Sigmoid colon (tissue), 7 donors: ENCODE measurements around the gene MIER3. TPM values are rescaled to one million over a fixed set of nuclear protein-coding genes. Genes with fewer than 3 reads are reported as not detected.

Source experiments
- DNase-seq: peaks from one replicate; pipeline ENCODE4 v3.0.0-alpha.2; 2019
- H3K27ac ChIP-seq, 4 donors: fragments of 200-600 bp; sonication (generic); one replicate each; pipeline ENCODE4 v1.5.1; 2016 to 2019; ENCODE audit warnings: mild to moderate bottlenecking in 1 of 4
- H3K27me3 ChIP-seq, 3 donors: fragments of 200-600 bp; sonication (generic); one replicate each; pipeline ENCODE4 v1.5.1; 2019; ENCODE audit warnings: mild to moderate bottlenecking in 1 of 3
- H3K36me3 ChIP-seq, 4 donors: fragments of 200-600 bp; sonication (generic); one replicate each; pipeline ENCODE4 v1.5.1; 2016 to 2019
- H3K4me1 ChIP-seq, 4 donors: fragments of 200-600 bp; sonication (generic); one replicate each; pipeline ENCODE4 v1.5.1; 2017 to 2019
- H3K4me3 ChIP-seq, 4 donors: fragments of 200-600 bp; sonication (generic); one replicate each; pipeline ENCODE4 v1.5.1; 2017 to 2019; ENCODE audit warnings: mild to moderate bottlenecking in 2 of 4, moderate library complexity in 1 of 4
- H3K9me3 ChIP-seq, 4 donors: fragments of 200-600 bp in 3 of 4; sonication (generic) in 3 of 4; one replicate each; pipeline versions ENCODE4 v1.5.1 to v1.6.1; 2013 to 2019
- CTCF ChIP-seq, 4 experiments: fragments of 450-650 bp in 3 of 4; fragments of 200-600 bp in 1 of 4; IDR thresholded peaks; one replicate each; pipeline ENCODE4 v1.5.1; 2016 to 2019; ENCODE audit warnings: antibody characterized with exemption in 4 of 4, mild to moderate bottlenecking in 3 of 4, moderate library complexity in 2 of 4
- EP300 ChIP-seq, 4 donors: sonication (generic); formaldehyde crosslinking; IDR thresholded peaks; one replicate each; pipeline ENCODE4 v1.6.1; 2017; ENCODE audit warnings: antibody characterized with exemption in 4 of 4
- POLR2A ChIP-seq, 2 donors: fragments of 450-650 bp; IDR thresholded peaks; one replicate each; pipeline ENCODE4 v1.6.1; 2016; ENCODE audit warnings: antibody characterized with exemption in 2 of 2, mild to moderate bottlenecking in 2 of 2, moderate library complexity in 2 of 2
- POLR2AphosphoS5 ChIP-seq, 4 donors: sonication (generic); formaldehyde crosslinking; IDR thresholded peaks; one replicate each; pipeline ENCODE4 v1.6.1; 2017; ENCODE audit warnings: antibody characterized with exemption in 4 of 4
- WGBS, 2 donors: extraction: QIAGEN DNeasy Blood & Tissue Kit; methylation state at CpG; one replicate each; pipeline ENCODE4 v1.1.7; 2013; 5-methylcytosine and 5-hydroxymethylcytosine counted together
- intact Hi-C: fragments of 100-400 bp; cut with DNase I; formaldehyde crosslinking; loops from one replicate; pipeline ENCODE4 v1.15.1; 2023
- polyA plus RNA-seq, 3 donors: library from polyadenylated mRNA; stranded (reverse); fragments of 200-250 nt; gene quantifications; one replicate each; pipeline ENCODE4 v1.2.3, GENCODE V29; 2013
- total RNA-seq, 4 donors: library from RNA; depleted of rRNA; stranded (reverse); fragments of >200 nt; gene quantifications; one replicate each; pipeline ENCODE4 v1.1.0, GENCODE V29; 2016
- donor health status: healthy with polysubstance abuse.
- donor health status: Bipolar disorder and iron deficiency.
- donor health status: healthy.

The MIER3 gene
- total and polyA plus RNA-seq, 7 donors: 12.5 to 68.9 (median 27.3) TPM

DNA sequence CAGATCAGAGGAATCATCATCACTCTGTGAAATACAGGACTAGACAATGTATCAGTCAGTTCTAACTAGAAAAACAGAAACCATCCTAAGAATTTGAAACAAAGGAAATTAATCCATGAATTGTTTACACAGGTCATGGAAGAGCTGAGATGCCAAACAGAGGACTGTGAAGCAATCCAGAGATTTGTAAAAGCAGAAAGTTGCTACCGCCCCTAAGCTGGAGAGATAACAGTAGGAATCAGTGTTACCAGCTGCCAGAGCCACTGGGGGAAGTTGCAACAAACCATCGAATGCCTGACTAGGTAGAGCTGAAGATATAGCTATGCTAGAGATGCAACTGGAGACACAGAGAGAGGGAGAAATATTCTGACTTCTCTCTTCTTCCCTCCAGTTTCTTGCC, 10.4 kb upstream of the MIER3 start:
- Histone ChIP-seq H3K4me3 (no peak overlapping the region), H3K27ac (no peak overlapping the region), H3K27me3 (no peaks in the 10 kb centered on the region), H3K9me3 (no peaks in the 10 kb centered on the region), H3K36me3 (no peaks in the 10 kb centered on the region), H3K4me1 (no peaks in the 10 kb centered on the region)
- WGBS, 2 donors: 21 to 53% methylated on average over 2 of the region's 2 CpGs
- no peak for DNase-seq
- intact Hi-C loops: no loop called here
- TF ChIP-seq EP300 (IDR thresholded peaks at IDR 0.05) (no peak), POLR2A (IDR thresholded peaks at IDR 0.05) (no peak), POLR2AphosphoS5 (IDR thresholded peaks at IDR 0.05) (no peak)

DNA sequence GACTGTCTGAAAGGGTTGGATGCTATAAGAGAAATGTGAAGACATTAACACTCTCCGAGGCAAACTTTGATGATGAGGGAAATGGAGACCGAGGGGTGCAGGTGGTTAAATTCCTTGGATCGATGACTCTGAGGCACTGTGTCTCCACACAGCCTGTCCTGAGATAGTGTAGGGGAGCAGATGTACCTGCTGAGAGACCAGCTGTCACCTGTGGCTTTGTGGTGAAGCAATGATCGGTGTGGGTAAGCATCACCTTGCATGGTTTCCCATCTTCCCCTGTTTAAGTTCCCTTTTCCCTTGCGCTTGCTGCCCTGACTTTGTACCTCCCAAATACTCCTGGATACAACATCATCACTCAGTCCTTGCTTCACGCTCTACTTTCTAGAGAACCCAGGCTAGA, 9.8 kb upstream of the MIER3 start:
- DNase-seq: no peak
- intact Hi-C loops: no loop called here
- H3K27ac ChIP-seq: no peak overlapping the region

DNA sequence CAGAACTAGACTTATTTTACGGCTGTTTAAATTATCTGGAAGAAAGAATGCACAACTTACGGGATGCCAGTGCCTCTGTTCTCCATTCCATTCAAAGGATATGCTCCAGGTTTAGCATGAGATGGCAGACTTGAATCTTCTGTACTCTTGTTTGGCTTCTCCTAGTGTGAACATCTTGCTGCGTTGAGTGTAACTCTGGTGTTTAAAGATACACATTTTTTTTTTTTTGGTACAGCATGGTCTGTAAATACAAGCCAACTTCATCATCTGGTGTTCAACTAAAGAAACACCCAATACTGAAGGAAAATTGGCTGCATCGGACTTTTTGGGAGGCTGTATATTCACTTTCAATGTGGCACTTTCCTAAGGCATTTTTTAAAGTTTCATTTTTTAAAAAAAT, 7.4 kb upstream of the MIER3 start:
- no peak overlapping the region for H3K4me3 ChIP-seq
- H3K4me1 ChIP-seq: no peaks in the 10 kb centered on the region
- H3K27me3 ChIP-seq: no peaks in the 10 kb centered on the region
- no peak for DNase-seq
- intact Hi-C loops: no loop called here
- TF ChIP-seq CTCF (IDR thresholded peaks at IDR 0.05): no peak
- TF ChIP-seq POLR2AphosphoS5 (IDR thresholded peaks at IDR 0.05): no peak
- no peak for TF ChIP-seq POLR2A (IDR thresholded peaks at IDR 0.05)
- no peak for TF ChIP-seq EP300 (IDR thresholded peaks at IDR 0.05)
- H3K9me3 ChIP-seq: no peaks in the 10 kb centered on the region
- 85 to 89% methylated on average over 4 of the region's 4 CpGs for WGBS, 2 donors
- H3K36me3 ChIP-seq: no peaks in the 10 kb centered on the region
- no peak overlapping the region for H3K27ac ChIP-seq

More for the DNA sequence above, 9.8 kb upstream of the MIER3 start:
- TF ChIP-seq POLR2A (IDR thresholded peaks at IDR 0.05) (no peak), POLR2AphosphoS5 (IDR thresholded peaks at IDR 0.05) (no peak), EP300 (IDR thresholded peaks at IDR 0.05) (no peak), CTCF (IDR thresholded peaks at IDR 0.05) (no peak)
- Histone ChIP-seq H3K4me3 (no peak overlapping the region), H3K4me1 (no peaks in the 10 kb centered on the region), H3K9me3 (no peaks in the 10 kb centered on the region), H3K36me3 (no peaks in the 10 kb centered on the region), H3K27me3 (no peaks in the 10 kb centered on the region)
- 86 to 95% methylated on average over 6 of the region's 6 CpGs for WGBS, 2 donors

- H3K4me3 ChIP-seq: no peak overlapping the region
- no peak for TF ChIP-seq POLR2A (IDR thresholded peaks at IDR 0.05)
- no peak for TF ChIP-seq CTCF (IDR thresholded peaks at IDR 0.05)
- no peak for TF ChIP-seq POLR2AphosphoS5 (IDR thresholded peaks at IDR 0.05)
- no peak for TF ChIP-seq EP300 (IDR thresholded peaks at IDR 0.05)
- no peaks in the 10 kb centered on the region for H3K9me3 ChIP-seq
- intact Hi-C loops: no loop called here
- DNase-seq: no peak
- no peak overlapping the region for H3K27ac ChIP-seq
- WGBS, 2 donors: 53 to 79% methylated on average over 2 of the region's 2 CpGs
- no peaks in the 10 kb centered on the region for H3K4me1 ChIP-seq
- no peaks in the 10 kb centered on the region for H3K27me3 ChIP-seq
- no peaks in the 10 kb centered on the region for H3K36me3 ChIP-seq
These were observed 6.7 kb upstream of the MIER3 start for GRCh38 chr5:56958595-56958994.

GRCh38 chr5:56954262-56954661, 2.3 kb upstream of the MIER3 start:
- Histone ChIP-seq H3K4me3 (no peak overlapping the region), H3K9me3 (no peaks in the 10 kb centered on the region), H3K27ac (no peak overlapping the region), H3K27me3 (no peaks in the 10 kb centered on the region), H3K36me3 (no peaks in the 10 kb centered on the region), H3K4me1 (peaks cover 0 to 18% (median 12%) of the 10 kb centered on the region in 4 donors)
- 94 to 98% methylated on average over 1 of the region's 1 CpG for WGBS, 2 donors
- DNase-seq: no peak
- TF ChIP-seq POLR2A (IDR thresholded peaks at IDR 0.05) (no peak), EP300 (IDR thresholded peaks at IDR 0.05) (no peak), POLR2AphosphoS5 (IDR thresholded peaks at IDR 0.05) (no peak), CTCF (IDR thresholded peaks at IDR 0.05) (no peak)
- intact Hi-C loops: loop anchor here (5.0 kb wide), 1 partner anchor 137 kb away; the partner anchor contains the start of gene MAP3K1
